PC-3 (cell line): Measurements from ENCODE around the gene MAML2. TPM values are rescaled to one million over a fixed set of nuclear protein-coding genes. Genes with fewer than 3 reads are reported as not detected.
"Not testable (repeated sequence)": the region's sequence is repeated elsewhere in the genome, so short reads cannot be mapped to it uniquely, and the experiment has no call there.

ENCODE experiments used
- ATAC-seq: fragments of 200-7000 bp; cut with Tn5 transposase; 2 replicates; pipeline ENCODE4 v1.9.1; 2020; ENCODE audit warnings: mild to moderate bottlenecking, moderate library complexity
- BruUV-seq: library from RNA; stranded (reverse); fragments of 400-500 nt; replicated peaks from 2 replicates; lab custom pipeline; 2021; lab: Mats Ljungman, UMichigan
- CTCF ChIA-PET: fragments of 300-600 bp; sonication (Branson Sonifier 250); formaldehyde crosslinking; loops from one replicate; lab custom pipeline; 2022; ENCODE audit warnings: antibody characterized with exemption; lab: Charles Lee
- POLR2A ChIA-PET: fragments of 300-600 bp; sonication (Branson Sonifier 250); formaldehyde crosslinking; loops from one replicate; lab custom pipeline; 2022; ENCODE audit warnings: antibody characterized with exemption; ENCODE audit not compliant: unreplicated experiment; lab: Charles Lee
- DNase-seq: peaks from one replicate; pipeline ENCODE4 v3.0.0-alpha.2; 2015
- H2AFZ ChIP-seq: fragments of 300-600 bp; sonication (generic); 2 replicates; pipeline ENCODE4 v1.6.0; 2016; ENCODE audit warnings: antibody characterized with exemption, low read length
- H3F3A ChIP-seq: fragments of 300-600 bp; sonication (generic); one replicate; pipeline ENCODE4 v1.6.0; 2017; ENCODE audit warnings: antibody characterized with exemption, low read length, control low read depth, mild to moderate bottlenecking; ENCODE audit not compliant: unreplicated experiment
- H3K27ac ChIP-seq: fragments of 300-600 bp; sonication (generic); 2 replicates; pipeline ENCODE4 v1.5.1; 2016; ENCODE audit warnings: mild to moderate bottlenecking, low read length
- H3K27me3 ChIP-seq: fragments of 300-600 bp; sonication (generic); 2 replicates; pipeline ENCODE4 v1.6.1; 2016; ENCODE audit warnings: low read length, mixed read lengths
- H3K36me3 ChIP-seq: fragments of 300-600 bp; sonication (generic); 2 replicates; pipeline ENCODE4 v1.6.1; 2016; ENCODE audit warnings: low read depth, mixed run types, low read length, mixed read lengths
- H3K4me1 ChIP-seq: fragments of 300-600 bp; sonication (generic); 2 replicates; pipeline ENCODE4 v1.5.1; 2016; ENCODE audit warnings: low read length; ENCODE audit not compliant: insufficient read depth
- H3K4me2 ChIP-seq: fragments of 300-600 bp; sonication (generic); 2 replicates; pipeline ENCODE4 v1.6.0; 2016; ENCODE audit warnings: low read length
- H3K4me3 ChIP-seq: fragments of 300-600 bp; sonication (generic); 2 replicates; pipeline ENCODE4 v1.5.1; 2016; ENCODE audit warnings: mild to moderate bottlenecking, low read length, mixed read lengths
- H3K79me2 ChIP-seq: fragments of 300-600 bp; sonication (generic); 2 replicates; pipeline ENCODE4 v1.6.1; 2017; ENCODE audit warnings: low read length, mixed read lengths
- H3K9ac ChIP-seq: fragments of 300-600 bp; sonication (generic); 2 replicates; pipeline ENCODE4 v1.6.0; 2016; ENCODE audit warnings: mild to moderate bottlenecking, low read length
- H3K9me2 ChIP-seq: fragments of 300-600 bp; sonication (generic); replicated peaks from 2 replicates; pipeline ENCODE4 v1.6.1; 2016; ENCODE audit warnings: mixed run types, low read length, mixed read lengths
- H3K9me3 ChIP-seq: fragments of 300-600 bp; sonication (generic); 2 replicates; pipeline ENCODE4 v1.6.1; 2016; ENCODE audit warnings: low read length, mixed read lengths
- H4K20me1 ChIP-seq: fragments of 300-600 bp; sonication (generic); 2 replicates; pipeline ENCODE4 v1.6.1; 2016; ENCODE audit warnings: low read length, mixed read lengths
- EZH2 ChIP-seq: fragments of 300-600 bp; sonication (generic); IDR thresholded peaks from one replicate; pipeline ENCODE4 v1.6.1; 2017; ENCODE audit warnings: antibody characterized with exemption, mild to moderate bottlenecking, low read length; ENCODE audit not compliant: unreplicated experiment
- EZH2phosphoT487 ChIP-seq: fragments of 300-600 bp; sonication (generic); IDR thresholded peaks from 2 replicates; pipeline ENCODE4 v1.6.1; 2018; ENCODE audit warnings: mild to moderate bottlenecking, antibody characterized with exemption, low read length, borderline replicate concordance
- intact Hi-C: fragments of 100-400 bp; cut with micrococcal nuclease; formaldehyde crosslinking; loops from 2 replicates; pipeline ENCODE4 v1.9.0; 2023
- total RNA-seq: library from RNA; depleted of rRNA; stranded (reverse); fragments of >200 nt; gene quantifications from 2 replicates; pipeline ENCODE4 v1.2.3, GENCODE V29; 2014
- TF ChIP-seq, protein P1 (sequence below): fragments of 300-600 bp; sonication (generic); conservative IDR thresholded peaks from 2 replicates; pipeline ENCODE4 v1.5.1; 2017; ENCODE audit warnings: antibody characterized with exemption, low read depth, mild to moderate bottlenecking, low read length

MAML2 gene
- total RNA-seq, 1 experiment from 2014 or later: 10.9 TPM

- Histone ChIP-seq H4K20me1 (no peaks in the 10 kb centered on the region), H3K9me2 (no peaks in the 10 kb centered on the region), H3K27ac (peak overlapping the region; percentile 84), H3K79me2 (peaks cover 5% of the 10 kb centered on the region; the same call in 1 of the 2 replicates), H2AFZ (no peak overlapping the region), H3K27me3 (no peaks in the 10 kb centered on the region), H3F3A (no peaks in the 10 kb centered on the region), H3K9me3 (no peaks in the 10 kb centered on the region), H3K4me1 (peaks cover 33% of the 10 kb centered on the region), H3K4me3 (peak overlapping the region; percentile 43), H3K9ac (no peak overlapping the region), H3K36me3 (peaks cover 5% of the 10 kb centered on the region; the same call in 1 of the 2 replicates), H3K4me2 (peak overlapping the region; percentile 73; the same call in 1 of the 2 replicates)
- ChIA-PET POLR2A (no interaction called here), CTCF (interaction anchor here (0.6 kb wide), 1 partner anchor 216 kb away, joined by 3 read pairs; no protein-coding TSS in a partner anchor)
- no peak for TF ChIP-seq EZH2phosphoT487
- TF ChIP-seq EZH2: no peak
- TF ChIP-seq, protein P1, sequence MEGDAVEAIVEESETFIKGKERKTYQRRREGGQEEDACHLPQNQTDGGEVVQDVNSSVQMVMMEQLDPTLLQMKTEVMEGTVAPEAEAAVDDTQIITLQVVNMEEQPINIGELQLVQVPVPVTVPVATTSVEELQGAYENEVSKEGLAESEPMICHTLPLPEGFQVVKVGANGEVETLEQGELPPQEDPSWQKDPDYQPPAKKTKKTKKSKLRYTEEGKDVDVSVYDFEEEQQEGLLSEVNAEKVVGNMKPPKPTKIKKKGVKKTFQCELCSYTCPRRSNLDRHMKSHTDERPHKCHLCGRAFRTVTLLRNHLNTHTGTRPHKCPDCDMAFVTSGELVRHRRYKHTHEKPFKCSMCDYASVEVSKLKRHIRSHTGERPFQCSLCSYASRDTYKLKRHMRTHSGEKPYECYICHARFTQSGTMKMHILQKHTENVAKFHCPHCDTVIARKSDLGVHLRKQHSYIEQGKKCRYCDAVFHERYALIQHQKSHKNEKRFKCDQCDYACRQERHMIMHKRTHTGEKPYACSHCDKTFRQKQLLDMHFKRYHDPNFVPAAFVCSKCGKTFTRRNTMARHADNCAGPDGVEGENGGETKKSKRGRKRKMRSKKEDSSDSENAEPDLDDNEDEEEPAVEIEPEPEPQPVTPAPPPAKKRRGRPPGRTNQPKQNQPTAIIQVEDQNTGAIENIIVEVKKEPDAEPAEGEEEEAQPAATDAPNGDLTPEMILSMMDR: no peak
- ATAC-seq: no peak
- no peak for DNase-seq
- BruUV-seq: no TSS peak
- intact Hi-C loops: loop anchor here (2.0 kb wide), 2 partner anchors 35 to 71 kb away; partner anchors contain the start of gene MAML2
Observed at GRCh38 chr11:96271777-96272176, 71.2 kb downstream of the MAML2 start.

GRCh38 chr11:96271352-96271751 is 71.6 kb downstream of the MAML2 start:
- ATAC-seq, H3K9ac ChIP-seq, H3K9me3 ChIP-seq, H3K36me3 ChIP-seq, H3K27me3 ChIP-seq, H3K27ac ChIP-seq, H3F3A ChIP-seq, DNase-seq, H3K4me2 ChIP-seq, H3K79me2 ChIP-seq, H3K4me3 ChIP-seq, H4K20me1 ChIP-seq, POLR2A ChIA-PET, H3K9me2 ChIP-seq, BruUV-seq, intact Hi-C loops, H2AFZ ChIP-seq: not testable (repeated sequence)
- H3K4me1 ChIP-seq: peaks cover 33% of the 10 kb centered on the region
- CTCF ChIA-PET: interaction anchor here (0.6 kb wide), 1 partner anchor 216 kb away, joined by 3 read pairs; no protein-coding TSS in a partner anchor

- ATAC-seq, POLR2A ChIA-PET, H3K79me2 ChIP-seq, H3K27me3 ChIP-seq, H3K27ac ChIP-seq, H3K36me3 ChIP-seq, H2AFZ ChIP-seq, H3K4me2 ChIP-seq, H3K9me3 ChIP-seq, H4K20me1 ChIP-seq, H3K9me2 ChIP-seq, H3F3A ChIP-seq, H3K4me3 ChIP-seq, H3K9ac ChIP-seq, DNase-seq, BruUV-seq, intact Hi-C loops: not testable (repeated sequence)
- CTCF ChIA-PET: interaction anchor here (1.0 kb wide), 1 partner anchor 75 kb away, joined by 3 read pairs; the partner anchor contains the start of gene MAML2
- H3K4me1 ChIP-seq: peaks cover 33% of the 10 kb centered on the region
Observed at GRCh38 chr11:96268527-96268926, 74.5 kb downstream of the MAML2 start.
